ENCODE results near the gene CES4A.

CES4A gene

DNA sequence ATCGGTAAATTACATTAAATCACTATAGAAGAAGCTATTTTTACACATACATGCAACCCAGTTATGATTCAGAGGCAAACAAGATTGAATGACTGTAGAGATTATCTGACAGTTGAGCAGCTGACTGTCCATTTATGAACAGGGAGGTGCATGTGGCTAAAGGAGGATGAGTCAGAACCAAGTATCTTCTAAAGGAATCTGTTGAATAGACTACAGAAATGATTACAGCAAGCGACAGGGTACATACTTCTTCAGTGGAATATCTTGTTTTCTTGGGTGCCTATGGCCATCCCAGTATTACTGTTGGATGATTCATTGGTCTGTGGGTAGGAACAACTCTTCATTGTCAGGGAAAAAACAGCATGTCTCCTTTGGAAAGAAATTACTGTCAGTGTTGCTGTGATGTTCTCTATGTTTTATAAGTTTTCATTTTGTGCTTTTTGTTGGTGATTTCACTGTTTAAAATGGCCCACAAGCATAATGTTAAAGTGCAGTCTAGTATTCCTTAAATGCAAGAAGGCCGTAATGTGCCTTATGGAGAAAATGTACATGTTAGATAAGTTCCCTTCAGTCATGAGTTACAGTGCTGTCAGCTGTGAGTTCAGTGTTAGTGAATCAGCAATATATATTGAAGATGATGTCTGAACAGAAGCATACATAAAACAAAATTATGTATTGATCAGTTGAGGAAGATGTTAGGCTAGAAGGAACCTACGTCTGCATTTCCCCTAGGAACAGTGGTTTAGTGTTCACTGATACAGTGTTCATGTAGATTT, 67.5 kb downstream of the CES4A start:
- H3K4me1 ChIP-seq (ENCODE audit: control extremely low read depth in 1 of 4, control insufficient read depth in 4 of 4, insufficient read depth in 4 of 4, low read length in 3 of 4), result peaks cover 5 to 37% (median 18%) of the 10 kb centered on the region in 4 experiments
- no peaks in the 10 kb centered on the region for H3K9me3 ChIP-seq (ENCODE audit: control extremely low read depth in 1 of 5, control insufficient read depth in 4 of 5, insufficient read depth in 2 of 5, low read depth in 1 of 5, low read length in 4 of 5)
- no peak overlapping the region for H3K4me3 ChIP-seq (ENCODE audit: control insufficient read depth in 1 of 7, extremely low read depth in 1 of 7, insufficient read depth in 4 of 7, low read depth in 2 of 7, low read length in 6 of 7)
- H3K27me3 ChIP-seq (replicated peaks in 2 of 5; ENCODE audit: control insufficient read depth in 4 of 5, insufficient read depth in 5 of 5, low read length in 4 of 5), result no peaks in the 10 kb centered on the region
- ChIA-PET POLR2A (no interaction called here), CTCF (interaction anchor here (1.0 kb wide), 1 partner anchor 11 kb away, joined by 3 read pairs; no protein-coding TSS in a partner anchor)
- H3K27ac ChIP-seq (ENCODE audit: insufficient read depth in 1 of 2, low read depth in 1 of 2, low read length in 2 of 2, poor library complexity in 1 of 2, severe bottlenecking in 2 of 2), result peak overlapping the region in 1 of 2 experiments; percentile 6
- DNase-seq, result peak in 2 of 3 donors; percentile 38 to 56
- WGBS (ENCODE audit: insufficient coverage), result 100% methylated on average over 1 of the region's 4 CpGs
- peaks cover 0 to 7% (median 4%) of the 10 kb centered on the region in 4 experiments for H3K36me3 ChIP-seq (ENCODE audit: control insufficient read depth in 4 of 4, insufficient read depth in 4 of 4, low read length in 3 of 4)
